Peyer's patch (tissue), 4 donors: Measurements from ENCODE around the gene CLEC16A.

Experiments used
- POLR2A ChIP-seq, 2 donors: fragments of 450-650 bp; IDR thresholded peaks; one replicate each; pipeline ENCODE4 v1.5.1; 2017; ENCODE audit warnings: antibody characterized with exemption in 2 of 2, mild to moderate bottlenecking in 2 of 2, moderate library complexity in 2 of 2
- TF ChIP-seq, protein P1 (sequence below), 6 experiments: fragments of 450-650 bp in 4 of 6; fragments of 200-600 bp in 2 of 6; sonication (generic) in 1 of 6; IDR thresholded peaks; one replicate each; pipeline ENCODE4 v1.5.1; 2017 to 2019; ENCODE audit warnings: antibody characterized with exemption in 6 of 6, mild to moderate bottlenecking in 3 of 6, moderate library complexity in 1 of 6

DNA sequence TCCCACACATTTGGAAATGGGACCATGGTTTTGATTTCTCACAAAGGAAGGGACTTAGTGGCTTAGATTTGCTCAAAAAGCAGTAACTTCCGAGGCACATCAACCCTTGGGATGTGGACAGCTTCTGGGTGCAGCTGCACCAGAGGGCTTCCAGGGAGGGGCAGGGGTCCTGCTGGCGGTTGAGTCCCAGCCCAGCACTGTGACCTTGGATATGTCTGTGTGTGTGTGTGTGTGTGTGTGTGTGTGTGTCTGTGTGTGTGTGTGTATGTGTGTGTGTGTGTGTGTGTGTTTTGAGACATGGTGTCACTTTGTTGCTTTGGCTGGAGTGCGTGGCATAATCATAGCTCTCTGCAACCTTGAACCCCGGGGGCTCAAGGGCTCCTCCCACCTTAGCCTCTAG, 130.8 kb downstream of the CLEC16A start:
- TF ChIP-seq, protein P1, sequence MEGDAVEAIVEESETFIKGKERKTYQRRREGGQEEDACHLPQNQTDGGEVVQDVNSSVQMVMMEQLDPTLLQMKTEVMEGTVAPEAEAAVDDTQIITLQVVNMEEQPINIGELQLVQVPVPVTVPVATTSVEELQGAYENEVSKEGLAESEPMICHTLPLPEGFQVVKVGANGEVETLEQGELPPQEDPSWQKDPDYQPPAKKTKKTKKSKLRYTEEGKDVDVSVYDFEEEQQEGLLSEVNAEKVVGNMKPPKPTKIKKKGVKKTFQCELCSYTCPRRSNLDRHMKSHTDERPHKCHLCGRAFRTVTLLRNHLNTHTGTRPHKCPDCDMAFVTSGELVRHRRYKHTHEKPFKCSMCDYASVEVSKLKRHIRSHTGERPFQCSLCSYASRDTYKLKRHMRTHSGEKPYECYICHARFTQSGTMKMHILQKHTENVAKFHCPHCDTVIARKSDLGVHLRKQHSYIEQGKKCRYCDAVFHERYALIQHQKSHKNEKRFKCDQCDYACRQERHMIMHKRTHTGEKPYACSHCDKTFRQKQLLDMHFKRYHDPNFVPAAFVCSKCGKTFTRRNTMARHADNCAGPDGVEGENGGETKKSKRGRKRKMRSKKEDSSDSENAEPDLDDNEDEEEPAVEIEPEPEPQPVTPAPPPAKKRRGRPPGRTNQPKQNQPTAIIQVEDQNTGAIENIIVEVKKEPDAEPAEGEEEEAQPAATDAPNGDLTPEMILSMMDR (IDR thresholded peaks at IDR 0.05), result no peak
- no peak for TF ChIP-seq POLR2A (IDR thresholded peaks at IDR 0.05)
